IMR-90 (cell line): Measurements from ENCODE around the gene SOWAHB. TPM values are rescaled to one million over a fixed set of nuclear protein-coding genes. Genes with fewer than 3 reads are reported as not detected.

Experiments used
- ATAC-seq: fragments of 200-7000 bp; cut with Tn5 transposase; 2 replicates; pipeline ENCODE4 v1.9.1; 2020; ENCODE audit warnings: low read depth, mild to moderate bottlenecking, moderate library complexity
- BruUV-seq: library from RNA; stranded (reverse); fragments of 400-500 nt; replicated peaks from 2 replicates; lab custom pipeline; 2021; lab: Mats Ljungman, UMichigan
- CTCF ChIA-PET: fragments of 300-600 bp; formaldehyde crosslinking; extraction: SDS; loops from one replicate; lab custom pipeline; 2021; ENCODE audit warnings: antibody characterized with exemption; lab: Yijun Ruan, JAX
- POLR2A ChIA-PET: fragments of 300-600 bp; sonication (Branson Sonifier 250); formaldehyde crosslinking; loops from one replicate; lab custom pipeline; 2022; ENCODE audit warnings: antibody characterized with exemption; ENCODE audit not compliant: unreplicated experiment; lab: Charles Lee
- DNase-seq: peaks from one replicate; pipeline ENCODE4 v3.0.0; 2013
- H2AFZ ChIP-seq: replicated peaks from 2 replicates; pipeline ENCODE3; 2013; ENCODE audit warnings: low read length, mild to moderate bottlenecking; ENCODE audit not compliant: poor library complexity
- H2AK5ac ChIP-seq: 2 replicates; pipeline ENCODE4 v1.6.1; 2013; ENCODE audit warnings: low read depth, low read length, inconsistent platforms
- H2AK9ac ChIP-seq: replicated peaks from 2 replicates; pipeline ENCODE3; 2013; ENCODE audit warnings: mild to moderate bottlenecking, low read depth, low read length, moderate library complexity; ENCODE audit not compliant: poor library complexity
- H2BK120ac ChIP-seq: 2 replicates; pipeline ENCODE4 v1.6.1; 2013; ENCODE audit warnings: low read depth, low read length, inconsistent platforms
- H2BK15ac ChIP-seq: 3 replicates; pipeline ENCODE4 v1.6.1; 2013; ENCODE audit warnings: low read depth, low read length, inconsistent platforms
- H2BK20ac ChIP-seq: 2 replicates; pipeline ENCODE4 v1.6.1; 2013; ENCODE audit warnings: low read depth, mild to moderate bottlenecking, inconsistent platforms, low read length, moderate library complexity
- H2BK5ac ChIP-seq: 2 replicates; pipeline ENCODE4 v1.6.1; 2013; ENCODE audit warnings: mild to moderate bottlenecking, low read depth, low read length, inconsistent platforms; ENCODE audit not compliant: poor library complexity, severe bottlenecking
- H3K14ac ChIP-seq: replicated peaks from 2 replicates; pipeline ENCODE4 v1.6.1; 2013; ENCODE audit warnings: low read depth, low read length, inconsistent platforms
- H3K18ac ChIP-seq: 2 replicates; pipeline ENCODE4 v1.6.1; 2013; ENCODE audit warnings: low read depth, low read length, control low read depth
- H3K23ac ChIP-seq: 2 replicates; pipeline ENCODE4 v1.6.1; 2013; ENCODE audit warnings: low read depth, low read length, inconsistent platforms
- H3K27ac ChIP-seq: 2 replicates; pipeline ENCODE4 v1.5.1; 2013; ENCODE audit warnings: mild to moderate bottlenecking, control low read depth, low read length; ENCODE audit not compliant: insufficient read depth
- H3K27me3 ChIP-seq: 2 replicates; pipeline ENCODE4 v1.6.1; 2013; ENCODE audit warnings: low read length; ENCODE audit not compliant: control insufficient read depth, insufficient read depth
- H3K36me3 ChIP-seq: 2 replicates; pipeline ENCODE4 v1.6.1; 2013; ENCODE audit warnings: low read length, mixed read lengths; ENCODE audit not compliant: control insufficient read depth, insufficient read depth
- H3K4ac ChIP-seq: 2 replicates; pipeline ENCODE4 v1.6.1; 2013; ENCODE audit warnings: low read depth, low read length, inconsistent platforms
- H3K4me1 ChIP-seq: 2 replicates; pipeline ENCODE4 v1.6.1; 2013; ENCODE audit warnings: low read length, mixed read lengths; ENCODE audit not compliant: control insufficient read depth, insufficient read depth
- H3K4me2 ChIP-seq: 2 replicates; pipeline ENCODE4 v1.6.1; 2013; ENCODE audit warnings: low read depth, mild to moderate bottlenecking, control low read depth, low read length, moderate library complexity
- H3K4me3 ChIP-seq: 2 replicates; pipeline ENCODE4 v1.5.1; 2013; ENCODE audit warnings: low read depth, mild to moderate bottlenecking, control low read depth, low read length, moderate library complexity; ENCODE audit not compliant: insufficient read depth
- H3K56ac ChIP-seq: 2 replicates; pipeline ENCODE4 v1.6.1; 2013; ENCODE audit warnings: low read length, inconsistent platforms; ENCODE audit not compliant: insufficient read depth; ENCODE audit errors: extremely low read depth
- H3K79me1 ChIP-seq, 2 experiments: 2 replicates each; pipeline ENCODE4 v1.6.1; 2013; ENCODE audit warnings: low read length in 2 of 2, inconsistent platforms in 1 of 2, low read depth in 1 of 2
- H3K9ac ChIP-seq: 2 replicates; pipeline ENCODE4 v1.6.1; 2013; ENCODE audit warnings: low read depth, low read length, control low read depth
- H3K9me1 ChIP-seq: 2 replicates; pipeline ENCODE4 v1.6.1; 2013; ENCODE audit warnings: low read length, inconsistent platforms; ENCODE audit not compliant: insufficient read depth
- H3K9me3 ChIP-seq: 2 replicates; pipeline ENCODE4 v1.6.1; 2013; ENCODE audit warnings: low read length; ENCODE audit not compliant: control insufficient read depth, insufficient read depth
- H4K20me1 ChIP-seq: 2 replicates; pipeline ENCODE4 v1.6.1; 2013; ENCODE audit warnings: low read length, inconsistent platforms; ENCODE audit not compliant: insufficient read depth
- H4K5ac ChIP-seq: 2 replicates; pipeline ENCODE4 v1.6.1; 2013; ENCODE audit warnings: mild to moderate bottlenecking, low read depth, low read length, control low read depth
- H4K8ac ChIP-seq, 2 experiments: 2 replicates each; pipeline ENCODE4 v1.6.1; 2013; ENCODE audit warnings: low read depth in 2 of 2, low read length in 2 of 2, control low read depth in 1 of 2, inconsistent platforms in 1 of 2
- H4K91ac ChIP-seq: 2 replicates; pipeline ENCODE4 v1.6.1; 2013; ENCODE audit warnings: low read depth, low read length, inconsistent platforms; ENCODE audit not compliant: insufficient read depth
- BHLHE40 ChIP-seq: fragments of 150-350 bp; IDR thresholded peaks from 2 replicates; pipeline ENCODE4 v1.6.1; 2016; ENCODE audit warnings: mild to moderate bottlenecking, low read depth, low read length
- CEBPB ChIP-seq: IDR thresholded peaks from 2 replicates; pipeline ENCODE4 v1.6.1; 2012; ENCODE audit warnings: low read depth, low read length, improper control_type of control experiment
- CHD1 ChIP-seq: IDR thresholded peaks from 2 replicates; pipeline ENCODE4 v1.6.1; 2012; ENCODE audit warnings: low read depth, low read length, improper control_type of control experiment
- FOS ChIP-seq: fragments of 150-350 bp; IDR thresholded peaks from 2 replicates; pipeline ENCODE4 v1.6.1; 2016; ENCODE audit warnings: low read depth, low read length
- MAFK ChIP-seq: IDR thresholded peaks from 2 replicates; pipeline ENCODE4 v1.6.1; 2012; ENCODE audit warnings: low read depth, low read length, improper control_type of control experiment
- MXI1 ChIP-seq: IDR thresholded peaks from 2 replicates; pipeline ENCODE4 v1.6.1; 2012; ENCODE audit warnings: low read depth, mild to moderate bottlenecking, low read length, moderate library complexity, borderline replicate concordance
- NFE2L2 ChIP-seq: fragments of 150-350 bp; IDR thresholded peaks from 2 replicates; pipeline ENCODE4 v1.6.1; 2016; ENCODE audit warnings: low read depth, mild to moderate bottlenecking, low read length
- POLR2A ChIP-seq: IDR thresholded peaks from 2 replicates; pipeline ENCODE4 v1.6.1; 2012; ENCODE audit warnings: mild to moderate bottlenecking, low read depth, low read length
- RAD21 ChIP-seq: IDR thresholded peaks from 2 replicates; pipeline ENCODE4 v1.6.1; 2012; ENCODE audit warnings: low read length, improper control_type of control experiment
- SMC3 ChIP-seq: fragments of 150-350 bp; IDR thresholded peaks from 2 replicates; pipeline ENCODE4 v1.6.1; 2016; ENCODE audit warnings: low read depth, mild to moderate bottlenecking, antibody characterized with exemption, low read length, moderate library complexity
- WGBS, 2 experiments: methylation state at CpG; one replicate each; pipeline versions ENCODE4 v1.1.5 to v1.1.7; 2013; ENCODE audit warnings: missing lambda C conversion rate in 2 of 2; ENCODE audit not compliant: insufficient read length in 1 of 2; ENCODE audit errors: extremely low coverage in 2 of 2; 5-methylcytosine and 5-hydroxymethylcytosine counted together
- dilution Hi-C: fragments of 300-500 bp; cut with HindIII; formaldehyde crosslinking; loops from one replicate; pipeline ENCODE4 v1.14.3; 2018; ENCODE audit warnings: low sequenced_read_pairs; ENCODE audit not compliant: unreplicated experiment
- in situ Hi-C: fragments of 300-500 bp; cut with MboI; formaldehyde crosslinking; loops from 3 replicates; pipeline ENCODE4 v1.14.3; 2019; ENCODE audit warnings: low sequenced_read_pairs, inconsistent platforms, mixed read lengths
- intact Hi-C: fragments of 100-400 bp; cut with micrococcal nuclease; formaldehyde crosslinking; loops from 2 replicates; pipeline ENCODE4 v1.10.0; 2022
- polyA plus RNA-seq, 3 experiments: library from polyadenylated mRNA; depleted of rRNA; stranded (reverse); fragments of >200 nt; gene quantifications; 2 replicates each; pipeline ENCODE4 v1.2.3, GENCODE V29; 2012; ENCODE audit warnings: low replicate concordance in 1 of 3
- total RNA-seq: library from RNA; depleted of rRNA; stranded (reverse); fragments of >200 nt; gene quantifications from 2 replicates; pipeline ENCODE4 v1.2.3, GENCODE V29; 2012
- TF ChIP-seq, protein P1 (sequence below): fragments of 150-350 bp; IDR thresholded peaks from 2 replicates; pipeline ENCODE4 v1.6.1; 2017; ENCODE audit warnings: mild to moderate bottlenecking, antibody characterized with exemption, low read length, low read depth
- TF ChIP-seq, protein P2 (sequence below): fragments of 150-350 bp; IDR thresholded peaks from 2 replicates; pipeline ENCODE4 v1.6.1; 2016; ENCODE audit warnings: low read depth, mild to moderate bottlenecking, low read length, moderate library complexity, borderline replicate concordance

The SOWAHB gene
- total and polyA plus RNA-seq, 2 of the 4 experiments (the other 2 are of a cell fraction) = not detected

DNA sequence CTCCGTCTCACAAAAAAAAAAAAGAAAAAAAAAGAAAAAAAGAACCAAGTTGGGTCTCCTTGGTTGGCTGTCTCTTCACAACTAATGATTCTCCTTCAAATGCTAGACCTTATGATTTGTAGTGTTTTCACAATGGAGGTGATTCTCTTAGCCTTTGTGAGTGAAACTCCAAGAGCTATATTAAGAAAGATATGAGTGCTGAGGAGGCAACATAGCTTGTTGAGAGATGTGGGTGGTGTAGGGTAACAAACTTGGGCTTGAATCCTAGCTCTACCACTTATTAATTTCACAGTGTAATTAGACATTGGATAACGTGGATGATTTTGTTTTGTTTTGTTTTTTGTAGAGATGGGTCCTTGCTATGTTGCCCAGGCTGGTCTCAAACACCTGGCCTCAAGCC, 41.2 kb upstream of the SOWAHB start:
- intact Hi-C loops = no loop called here
- no peak overlapping the region for H2AFZ ChIP-seq
- H2AK5ac ChIP-seq = no peak overlapping the region
- no peak overlapping the region for H3K4me2 ChIP-seq
- H4K20me1 ChIP-seq = no peaks in the 10 kb centered on the region
- H3K9me1 ChIP-seq = no peaks in the 10 kb centered on the region
- H2BK5ac ChIP-seq = no peak overlapping the region
- no peak for DNase-seq
- H2BK120ac ChIP-seq = no peak overlapping the region
- no peak overlapping the region for H3K56ac ChIP-seq
- no peaks in the 10 kb centered on the region for H3K4me1 ChIP-seq
- no peak overlapping the region for H2BK15ac ChIP-seq
- H3K4ac ChIP-seq = no peak overlapping the region
- CTCF ChIA-PET = no interaction called here
- no peaks in the 10 kb centered on the region for H3K27me3 ChIP-seq
- H2BK20ac ChIP-seq = no peak overlapping the region
- no TSS peak for BruUV-seq
- TF ChIP-seq CEBPB (no peak), RAD21 (no peak), MXI1 (no peak), NFE2L2 (no peak), FOS (no peak), BHLHE40 (no peak), POLR2A (no peak), SMC3 (no peak), CHD1 (no peak), MAFK (no peak)
- TF ChIP-seq, protein P1, sequence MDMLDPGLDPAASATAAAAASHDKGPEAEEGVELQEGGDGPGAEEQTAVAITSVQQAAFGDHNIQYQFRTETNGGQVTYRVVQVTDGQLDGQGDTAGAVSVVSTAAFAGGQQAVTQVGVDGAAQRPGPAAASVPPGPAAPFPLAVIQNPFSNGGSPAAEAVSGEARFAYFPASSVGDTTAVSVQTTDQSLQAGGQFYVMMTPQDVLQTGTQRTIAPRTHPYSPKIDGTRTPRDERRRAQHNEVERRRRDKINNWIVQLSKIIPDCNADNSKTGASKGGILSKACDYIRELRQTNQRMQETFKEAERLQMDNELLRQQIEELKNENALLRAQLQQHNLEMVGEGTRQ = no peak
- TF ChIP-seq, protein P2, sequence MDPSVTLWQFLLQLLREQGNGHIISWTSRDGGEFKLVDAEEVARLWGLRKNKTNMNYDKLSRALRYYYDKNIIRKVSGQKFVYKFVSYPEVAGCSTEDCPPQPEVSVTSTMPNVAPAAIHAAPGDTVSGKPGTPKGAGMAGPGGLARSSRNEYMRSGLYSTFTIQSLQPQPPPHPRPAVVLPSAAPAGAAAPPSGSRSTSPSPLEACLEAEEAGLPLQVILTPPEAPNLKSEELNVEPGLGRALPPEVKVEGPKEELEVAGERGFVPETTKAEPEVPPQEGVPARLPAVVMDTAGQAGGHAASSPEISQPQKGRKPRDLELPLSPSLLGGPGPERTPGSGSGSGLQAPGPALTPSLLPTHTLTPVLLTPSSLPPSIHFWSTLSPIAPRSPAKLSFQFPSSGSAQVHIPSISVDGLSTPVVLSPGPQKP = no peak
- H2AK9ac ChIP-seq = no peak overlapping the region
- no peak overlapping the region for H3K27ac ChIP-seq
- no peak overlapping the region for H4K8ac ChIP-seq
- no peaks in the 10 kb centered on the region for H3K9me3 ChIP-seq
- in situ Hi-C loops = no loop called here
- 0 out of 2 replicates have a peak, but pooled peaks cover 1% of the 10 kb centered on the region for H3K36me3 ChIP-seq
- no peak overlapping the region for H3K14ac ChIP-seq
- peaks cover 0 to 27% of the 10 kb centered on the region in 2 experiments; a peak in 3 of 4 replicates for H3K79me1 ChIP-seq
- WGBS, 2 experiments = no CpG with 5 or more reads among the region's 2 CpGs
- no peak overlapping the region for H3K23ac ChIP-seq
- H4K5ac ChIP-seq = no peak overlapping the region
- POLR2A ChIA-PET = no interaction called here
- H3K18ac ChIP-seq = no peak overlapping the region
- dilution Hi-C loops = no loop called here
- H3K9ac ChIP-seq = no peak overlapping the region
- ATAC-seq = no peak
- no peak overlapping the region for H4K91ac ChIP-seq
- no peak overlapping the region for H3K4me3 ChIP-seq
